CD4-positive, alpha-beta T cell treated with Interleukin-6 at 100 ng/mL for 8 hours (primary cell): ENCODE data around the gene SCRN1.
A peak's percentile ranks its signal among the peaks of the same experiment; 100 is the strongest.
"Not testable (repeated sequence)": the region's sequence is repeated elsewhere in the genome, so short reads cannot be mapped to it uniquely, and the experiment has no call there.

ENCODE experiments used
- DNase-seq: peaks from one replicate; pipeline ENCODE4 v3.0.0-alpha.2; 2020; ENCODE audit warnings: mixed read lengths, low spot score

SCRN1 gene

DNA sequence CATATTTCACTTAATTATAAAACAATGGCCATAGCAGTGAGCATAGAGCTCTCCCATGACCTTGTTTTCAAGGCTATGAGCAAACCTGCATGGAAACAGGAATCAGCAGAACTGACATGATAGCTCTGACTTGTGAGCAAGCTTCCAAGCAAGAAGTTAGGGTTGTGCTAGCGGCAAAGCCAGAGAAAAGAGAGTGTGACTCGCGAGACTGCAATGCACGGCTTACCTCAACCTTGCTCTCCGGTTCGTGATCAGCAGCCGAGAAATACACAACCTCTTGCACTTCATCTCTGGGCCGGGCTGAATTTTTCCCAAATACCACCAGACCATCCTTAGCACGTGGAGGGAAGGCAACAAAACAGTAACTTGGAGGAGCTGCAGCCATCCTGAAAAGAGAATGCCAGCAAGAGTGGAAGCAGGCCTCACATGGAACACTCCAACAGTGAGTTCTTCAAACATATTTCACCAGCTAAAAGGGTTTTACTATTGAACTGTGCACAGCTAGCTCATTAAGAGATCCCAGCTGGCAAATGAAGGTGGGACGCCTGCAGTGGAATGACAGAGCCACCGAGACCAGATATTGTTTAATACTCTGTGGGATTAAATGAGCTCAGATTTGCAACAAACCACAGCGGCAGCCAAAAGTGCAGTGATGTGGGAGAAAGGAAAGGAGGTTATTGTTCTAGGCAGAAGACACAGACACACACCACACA lies 20.8 kb downstream of the SCRN1 start:
- DNase-seq: no peak

DNA sequence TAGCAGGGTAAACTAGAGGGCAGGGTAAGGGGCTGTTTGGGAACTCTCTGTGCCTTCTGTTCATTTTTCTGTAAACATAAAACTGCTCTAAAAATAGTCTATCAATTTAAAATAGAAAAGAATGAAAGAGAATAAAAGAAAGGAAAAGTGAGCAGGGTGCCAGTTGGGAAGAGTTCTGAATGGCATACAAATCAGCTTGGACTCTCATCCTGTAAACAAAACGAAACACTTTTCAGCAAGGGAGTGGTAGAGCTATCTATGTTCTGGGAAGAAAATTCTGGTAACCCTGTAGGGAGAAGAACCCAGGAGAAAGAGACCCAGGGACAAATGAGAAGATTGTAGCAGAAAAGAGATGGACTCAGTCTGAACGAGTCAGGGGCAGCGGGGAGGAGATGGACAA lies 24.6 kb downstream of the SCRN1 start:
- DNase-seq: no peak

DNA sequence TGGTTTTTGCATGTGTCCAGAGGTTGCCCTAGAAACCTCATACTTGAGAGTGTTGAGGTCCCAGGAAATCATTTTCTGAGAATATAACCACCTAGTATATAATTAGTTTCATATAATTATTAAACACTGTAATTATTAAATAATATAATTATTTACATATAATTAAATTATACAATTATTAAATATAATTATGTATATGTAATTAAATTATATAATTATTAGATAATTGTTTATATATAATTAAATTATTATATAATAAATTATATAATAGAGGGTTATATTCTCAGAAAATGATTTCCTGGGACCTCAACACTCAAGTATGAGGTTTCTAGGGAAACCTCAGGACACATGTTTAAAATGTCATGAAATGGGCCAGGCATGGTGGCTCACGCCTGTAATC lies 27.6 kb downstream of the SCRN1 start:
- DNase-seq: no peak

DNA sequence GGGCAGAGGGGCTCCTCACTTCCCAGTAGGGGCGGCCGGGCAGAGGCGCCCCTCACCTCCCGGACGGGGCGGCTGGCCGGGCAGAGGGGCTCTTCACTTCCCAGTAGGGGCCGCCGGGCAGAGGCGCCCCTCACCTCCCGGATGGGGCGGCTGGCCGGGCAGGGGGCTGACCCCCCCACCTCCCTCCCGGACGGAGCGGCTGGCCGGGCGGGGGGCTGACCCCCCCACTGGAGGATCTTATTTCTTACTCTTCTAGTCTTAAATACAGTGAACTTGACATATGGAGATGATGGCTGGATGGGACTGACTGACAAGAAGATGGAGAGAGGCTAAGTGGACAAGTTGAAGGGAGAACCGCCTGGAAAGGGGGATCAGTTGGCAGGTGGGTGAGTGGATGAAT lies 28.0 kb downstream of the SCRN1 start:
- DNase-seq: not testable (repeated sequence)

DNA sequence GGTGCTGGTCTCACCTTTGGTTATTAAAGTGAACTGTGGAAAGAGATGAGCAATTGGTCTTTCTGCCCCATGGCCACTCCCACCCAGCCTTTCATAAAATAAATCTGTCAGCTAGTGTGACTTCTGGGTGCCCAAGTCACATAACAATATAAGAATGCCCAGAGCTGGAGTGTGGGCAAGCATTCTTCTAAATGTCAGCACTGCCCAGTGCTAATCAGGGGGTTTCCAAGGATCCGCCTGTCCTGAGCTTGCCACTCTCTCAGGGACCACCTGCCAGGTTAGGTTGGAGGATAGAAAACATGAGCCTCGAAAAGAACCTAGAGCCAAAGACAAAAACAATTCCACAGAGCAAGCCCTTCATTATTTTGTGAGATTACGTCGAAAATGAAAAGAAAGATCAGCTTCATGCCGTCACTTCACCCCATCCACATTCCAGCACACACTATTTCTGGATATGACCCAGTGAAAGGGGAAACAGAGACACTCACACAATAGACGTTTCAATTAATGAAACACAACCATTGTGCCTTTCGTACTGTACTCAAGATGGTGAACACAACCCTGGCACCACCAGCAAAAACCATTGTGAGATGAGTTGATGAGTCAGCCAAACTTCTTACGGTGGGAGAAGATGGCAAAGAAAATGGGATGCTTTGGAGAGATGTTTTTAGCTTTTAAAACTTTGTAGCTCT lies 30.8 kb downstream of the SCRN1 start:
- no peak for DNase-seq

DNA sequence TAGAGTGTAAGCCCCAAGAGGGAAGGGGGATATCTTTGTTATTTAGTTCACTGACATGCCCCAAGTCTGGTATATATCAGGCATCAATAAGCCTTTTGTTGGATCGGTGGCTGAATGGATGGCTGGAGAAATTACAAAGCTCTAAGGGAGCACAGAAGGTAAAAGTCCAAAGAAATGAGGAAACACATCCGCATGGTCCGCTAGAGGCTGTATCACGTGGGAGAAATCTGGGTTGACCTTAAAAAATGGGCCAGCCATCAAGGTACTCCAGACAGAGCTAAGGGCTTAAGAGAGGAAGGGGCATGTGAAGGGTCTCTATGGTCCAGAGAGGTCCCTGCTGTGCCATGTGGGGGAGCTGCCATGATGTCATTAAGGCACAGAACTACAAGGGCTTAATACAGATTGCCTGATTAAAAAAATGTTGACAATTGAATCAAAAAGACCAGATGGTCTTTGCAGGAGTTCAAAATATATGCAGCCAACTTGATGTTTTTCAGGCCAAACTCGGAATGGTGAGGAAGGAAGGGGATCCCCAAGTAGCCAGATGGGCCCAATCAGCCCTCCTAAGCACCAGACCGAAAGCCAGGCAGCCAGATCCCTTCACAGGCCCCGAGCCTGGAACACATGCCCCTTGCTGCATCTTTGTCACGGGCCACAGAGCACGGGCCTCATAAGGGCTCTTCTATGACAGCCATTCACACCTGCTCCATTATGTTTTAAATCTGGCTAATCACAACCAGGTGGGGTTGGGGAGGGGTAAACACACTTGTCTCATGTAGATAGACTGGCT lies 31.9 kb downstream of the SCRN1 start:
- DNase-seq: no peak

DNA sequence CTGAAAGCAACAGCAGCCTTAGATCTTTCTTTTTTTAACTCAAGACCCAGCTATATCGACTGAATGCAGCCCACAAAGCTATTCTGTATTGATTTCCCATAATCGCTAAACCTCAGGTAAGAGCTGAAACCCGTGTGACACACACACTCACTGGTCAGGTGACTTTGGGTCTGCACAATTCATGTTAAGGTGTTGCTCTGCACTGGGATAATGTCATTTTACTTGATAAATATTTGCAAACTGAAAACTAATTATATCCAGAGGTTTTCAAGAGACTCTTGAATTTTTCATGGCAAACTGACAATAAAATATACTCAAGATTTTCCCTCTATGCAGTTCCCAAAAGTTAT lies 33.1 kb downstream of the SCRN1 start:
- DNase-seq: no peak

DNA sequence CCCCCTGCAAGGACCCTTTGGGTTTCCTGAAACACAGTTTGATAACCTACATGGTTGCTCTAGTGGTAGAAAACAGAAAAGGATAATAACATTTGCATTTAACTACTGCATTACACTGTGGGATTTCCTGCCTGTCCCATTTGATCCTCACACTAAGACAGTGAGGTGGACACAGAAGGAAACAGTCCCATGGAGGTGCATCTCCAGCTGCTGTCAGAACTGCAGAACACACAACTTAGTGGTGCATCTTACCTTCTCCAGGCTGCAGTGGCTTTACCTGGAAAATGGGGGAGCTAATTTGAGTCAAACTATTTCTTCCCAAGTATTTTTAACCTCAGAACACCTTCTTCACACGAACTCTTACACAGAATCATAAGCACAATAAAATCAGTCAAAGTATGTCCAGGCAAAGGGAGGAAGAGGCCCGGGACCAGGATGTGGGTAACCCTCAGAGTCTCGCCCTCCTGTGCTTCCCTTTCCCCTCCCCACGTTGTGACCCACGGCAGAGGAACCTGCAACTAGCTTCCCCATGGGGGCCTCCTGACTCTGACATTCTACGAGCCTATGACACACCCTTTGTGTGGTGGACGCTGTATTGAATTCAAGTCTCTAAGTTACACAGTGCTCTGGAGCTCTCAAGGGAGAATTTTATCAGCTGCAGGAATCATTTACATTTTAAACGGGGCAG lies 33.7 kb downstream of the SCRN1 start:
- DNase-seq: peak; percentile 4

DNA sequence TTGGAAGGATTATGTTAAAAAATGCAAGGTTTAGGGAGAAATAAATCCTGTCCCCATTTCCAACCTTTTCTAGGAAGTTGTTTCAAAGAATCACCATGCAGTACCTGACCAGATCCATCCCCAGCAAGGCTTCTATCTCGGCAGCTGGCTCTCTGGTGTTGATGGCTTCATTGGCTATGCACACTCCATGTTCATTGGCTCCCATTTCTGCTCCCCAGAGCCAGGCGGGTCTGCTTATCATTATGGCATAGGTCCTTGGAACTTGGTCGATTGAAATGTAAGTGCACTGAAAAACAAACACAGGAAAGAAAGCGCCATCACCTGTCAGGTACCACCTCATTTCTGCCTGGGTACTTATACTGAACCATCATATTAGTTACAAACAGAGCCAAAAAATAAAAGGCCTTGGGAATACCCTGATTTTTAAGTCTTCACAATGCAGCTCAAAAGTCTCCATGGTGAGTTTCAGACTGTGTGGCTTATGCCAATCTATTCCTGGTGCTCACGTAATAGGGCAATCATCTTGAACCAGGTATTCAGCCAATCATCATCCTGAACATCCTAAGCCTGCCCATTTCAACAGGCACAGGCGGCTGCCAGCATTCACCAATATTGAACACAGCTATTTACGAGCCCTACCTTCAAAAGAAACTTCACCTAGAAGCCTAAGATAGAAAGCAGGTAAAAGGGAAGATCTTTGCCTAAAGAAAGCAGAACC lies 34.4 kb downstream of the SCRN1 start:
- no peak for DNase-seq

DNA sequence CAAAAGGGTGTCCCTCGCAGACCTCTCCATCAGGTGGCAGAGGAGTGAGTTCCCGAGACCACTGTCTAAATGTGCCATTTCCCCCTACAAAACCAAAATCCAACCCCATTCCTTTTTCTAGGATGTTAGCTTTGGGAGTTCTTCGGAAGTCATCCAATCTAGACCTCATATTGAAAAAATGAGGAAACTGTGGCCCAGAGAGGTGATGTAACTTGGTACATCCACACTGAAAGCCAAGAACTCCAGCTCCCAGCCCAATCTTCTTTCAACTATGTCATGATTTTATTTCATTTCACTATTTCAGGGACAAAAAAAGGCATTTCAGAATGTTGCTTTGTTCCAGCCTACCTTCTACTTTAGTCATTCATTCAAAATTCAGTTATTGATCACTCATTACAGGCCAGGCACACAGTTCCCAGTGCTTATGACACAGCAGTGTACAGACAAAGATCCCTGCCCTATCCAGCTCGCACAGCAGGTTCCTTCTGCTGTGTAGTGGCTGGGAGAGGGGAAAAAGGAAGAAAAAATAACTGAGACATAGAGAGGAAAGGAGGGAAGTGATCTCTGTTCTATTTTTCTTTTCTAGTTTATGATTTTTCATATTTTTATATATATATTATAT lies 35.8 kb downstream of the SCRN1 start:
- DNase-seq: no peak

DNA sequence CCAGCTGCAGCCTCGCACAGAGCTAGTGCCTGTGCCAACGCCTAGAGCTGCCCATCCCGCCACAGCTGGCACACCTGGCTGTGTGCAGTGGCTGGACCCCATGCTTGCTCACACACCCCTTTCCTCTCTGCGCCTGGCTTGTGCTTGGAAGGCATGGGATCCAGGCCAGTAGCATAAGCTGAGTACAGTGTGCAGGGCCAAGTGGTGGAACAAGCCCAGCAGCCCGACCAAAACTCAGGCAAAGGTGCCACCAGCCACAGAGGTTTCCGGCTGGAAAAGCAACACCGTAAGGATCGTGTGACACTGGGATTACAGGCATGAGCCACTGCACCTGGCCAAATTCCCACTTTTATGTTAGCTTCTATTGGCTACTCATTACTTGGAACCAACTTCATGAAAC lies 38.4 kb downstream of the SCRN1 start:
- no peak for DNase-seq

DNA sequence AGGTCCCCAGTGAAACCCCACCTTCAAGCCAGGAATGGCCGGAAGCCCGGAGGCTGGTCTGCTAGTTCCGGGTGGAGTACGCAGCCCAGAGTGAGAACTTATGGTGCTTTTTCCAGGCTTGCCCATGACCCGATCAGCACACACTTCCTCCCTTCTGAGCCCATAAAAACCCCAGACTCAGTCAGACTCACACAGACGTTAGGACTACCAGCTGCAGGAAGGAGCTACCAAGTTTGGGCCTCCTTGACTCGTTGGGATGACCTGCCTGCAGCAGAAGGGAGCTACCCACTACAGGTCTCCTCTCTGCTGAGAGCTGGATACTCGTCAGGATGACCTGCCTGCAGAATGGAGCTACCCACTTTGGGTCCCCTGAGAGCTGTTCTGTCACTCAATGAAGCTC lies 39.1 kb downstream of the SCRN1 start:
- no peak for DNase-seq

DNA sequence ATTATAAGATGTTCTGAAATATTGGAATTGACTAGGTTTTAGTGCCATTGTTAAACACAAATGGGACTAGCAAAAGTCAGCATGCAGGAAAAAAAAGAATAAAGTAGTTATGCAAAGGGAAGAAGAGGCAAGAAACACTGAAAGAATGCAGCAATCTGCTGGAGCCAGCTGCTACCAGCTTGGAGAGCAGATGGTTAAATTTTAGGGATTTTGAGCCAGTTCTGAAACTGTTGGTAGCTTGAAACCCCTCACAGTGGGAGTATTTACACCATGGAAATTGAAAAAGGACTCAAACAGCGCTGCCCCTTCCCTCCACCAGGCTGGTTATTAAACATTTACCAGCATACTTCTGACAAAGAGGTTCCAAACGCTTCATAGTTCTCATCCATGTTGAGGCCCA lies 41.0 kb downstream of the SCRN1 start:
- no peak for DNase-seq

DNA sequence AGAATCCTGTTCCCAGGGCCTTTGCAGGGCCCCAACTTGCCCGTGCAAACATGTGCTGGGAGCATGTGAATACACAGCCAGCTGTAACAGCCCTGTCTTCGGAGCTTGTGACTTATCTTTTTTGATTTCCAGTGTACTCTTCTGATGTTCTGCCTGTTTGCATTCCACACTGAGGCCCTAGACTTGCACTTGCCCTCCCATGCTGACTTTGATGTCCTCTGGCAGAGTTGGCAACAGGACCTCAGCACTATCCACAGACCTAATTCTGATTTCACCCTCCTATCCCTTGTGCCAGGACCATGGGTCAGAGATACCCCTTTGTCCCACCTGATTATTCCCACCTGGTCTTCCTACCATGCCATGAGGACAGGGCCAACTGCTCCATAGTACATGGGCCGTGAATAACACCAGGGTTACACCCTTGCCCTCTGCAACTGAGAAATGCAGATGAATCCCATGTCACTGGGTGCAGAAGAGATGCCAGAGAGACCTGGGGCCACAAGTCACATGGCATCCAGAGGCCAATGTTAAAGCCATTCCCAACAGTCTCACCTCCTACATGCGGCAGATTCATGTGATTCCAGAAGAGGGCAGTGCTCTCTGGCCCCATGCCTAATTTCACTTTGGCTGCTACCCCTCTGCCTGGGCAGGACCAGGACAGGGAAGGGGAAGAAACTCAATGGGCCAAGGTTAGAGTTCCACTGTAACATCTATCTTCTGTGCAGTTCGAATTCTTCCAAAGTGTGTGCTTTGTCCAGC lies 43.0 kb downstream of the SCRN1 start:
- no peak for DNase-seq

DNA sequence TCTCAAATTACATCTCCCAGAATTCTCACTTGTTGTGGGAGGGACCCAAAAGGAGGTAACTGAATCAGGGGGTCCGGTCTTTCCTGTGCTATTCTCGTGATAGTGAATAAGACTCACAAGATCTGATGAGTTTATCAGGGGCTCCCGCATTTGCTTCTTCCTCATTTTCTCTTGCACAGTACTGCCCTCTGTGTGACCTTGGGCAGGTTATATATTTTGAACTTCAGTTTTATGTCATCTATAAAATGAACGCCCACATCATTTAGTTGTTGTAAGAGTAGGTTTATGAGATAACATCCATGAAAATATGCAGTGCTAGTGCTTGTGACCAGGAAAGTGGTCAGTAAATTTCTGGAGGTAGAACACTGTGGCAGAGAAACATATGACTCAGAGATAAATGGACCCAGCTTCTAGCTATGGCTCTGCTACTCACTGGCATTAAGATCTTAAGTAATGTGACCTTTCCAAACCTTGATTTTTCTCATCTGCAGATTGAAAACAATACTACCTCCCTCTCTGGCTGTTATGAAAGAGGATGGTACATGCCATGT lies 44.3 kb downstream of the SCRN1 start:
- no peak for DNase-seq

DNA sequence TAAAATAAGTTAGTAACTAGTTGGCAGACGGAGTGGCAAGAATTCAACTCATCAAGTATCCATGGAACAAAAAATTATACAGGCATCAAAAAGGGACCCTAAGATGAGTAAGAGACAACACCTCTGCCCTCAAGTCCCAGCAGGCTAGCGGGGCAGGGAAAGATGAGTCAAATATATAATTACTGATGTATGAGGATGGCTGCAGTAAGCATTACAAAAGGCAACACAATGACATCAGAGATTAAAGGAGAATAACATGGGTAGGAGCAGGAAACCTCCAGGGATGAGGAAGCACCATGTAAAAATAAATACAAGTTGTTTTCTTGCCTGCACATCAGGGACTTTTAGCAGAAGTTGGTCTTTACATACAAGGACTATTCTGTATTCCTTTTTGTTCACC lies 49.4 kb downstream of the SCRN1 start:
- no peak for DNase-seq

DNA sequence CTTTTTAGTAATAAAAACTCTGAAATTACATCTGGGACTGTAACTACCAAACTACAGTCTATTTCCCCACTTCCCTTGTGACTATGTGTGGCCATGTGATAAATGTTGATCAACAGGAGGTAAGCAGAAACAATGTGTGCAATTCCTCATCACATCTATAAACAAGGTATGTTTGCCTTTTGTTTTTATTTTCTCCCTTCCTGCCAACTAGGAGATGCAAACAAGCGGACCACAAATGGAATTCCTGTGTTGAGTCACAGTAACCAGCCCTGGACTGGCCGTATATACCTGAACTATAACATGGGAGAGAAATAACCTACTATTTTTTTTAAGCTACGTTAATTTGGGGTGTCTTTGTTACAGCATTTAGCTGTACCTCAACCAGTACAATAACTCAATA lies 52.5 kb downstream of the SCRN1 start:
- no peak for DNase-seq

DNA sequence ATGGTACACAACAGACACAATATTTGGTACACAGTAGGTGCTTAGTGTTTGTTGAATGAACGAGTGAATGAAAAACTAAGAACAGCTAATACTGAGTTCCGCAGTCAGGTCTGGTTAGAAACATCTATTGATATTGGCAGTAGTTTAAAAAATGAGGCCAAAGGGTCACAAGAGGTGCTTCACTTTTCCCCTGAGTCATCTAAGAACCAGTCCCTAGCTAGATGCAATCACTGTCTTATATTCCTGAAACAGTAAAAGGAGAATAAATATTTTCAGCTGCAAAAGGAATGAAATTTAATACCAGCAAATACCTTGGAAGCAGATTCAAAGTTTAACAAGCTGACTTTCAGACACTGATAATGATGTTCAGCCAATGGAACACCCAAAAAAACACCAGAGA lies 54.5 kb downstream of the SCRN1 start:
- DNase-seq: no peak

DNA sequence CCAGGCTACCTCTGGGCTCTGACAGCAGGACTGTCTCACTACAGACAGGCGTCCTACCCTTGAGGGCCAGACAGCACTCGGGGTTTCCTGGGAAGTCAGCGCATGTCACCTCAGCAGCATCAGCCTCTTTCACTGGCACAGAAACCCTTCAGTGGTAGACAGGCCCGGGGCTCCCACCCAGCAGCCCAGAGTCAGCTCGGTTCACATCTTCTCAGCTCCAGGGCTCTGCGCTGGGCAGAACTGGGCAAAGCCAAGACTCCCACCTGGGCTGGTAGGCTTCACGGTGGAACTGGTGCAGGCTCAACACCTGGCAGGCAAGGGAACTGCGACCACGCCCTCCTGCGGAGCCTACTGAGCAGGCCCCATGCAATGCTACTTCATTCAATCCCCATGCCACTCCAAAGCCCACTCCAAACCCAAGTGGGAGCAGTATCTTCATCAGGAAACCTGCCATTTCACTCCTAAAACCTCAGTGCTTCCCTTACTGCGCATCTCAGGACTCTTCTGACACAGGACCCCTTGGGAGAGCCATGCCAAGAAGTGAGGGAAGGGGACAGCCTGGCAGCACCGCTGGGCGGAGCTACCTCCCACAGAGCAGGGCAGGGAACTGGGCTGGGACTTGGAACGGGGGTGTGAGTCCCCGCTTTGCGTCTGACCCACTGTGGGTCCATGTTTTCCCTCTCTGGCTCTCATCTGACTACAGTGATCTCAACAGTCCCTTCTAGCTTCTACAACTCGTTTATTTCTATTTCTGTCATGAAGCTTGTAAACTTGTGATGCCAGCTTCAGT lies 60.4 kb downstream of the SCRN1 start:
- DNase-seq: no peak

DNA sequence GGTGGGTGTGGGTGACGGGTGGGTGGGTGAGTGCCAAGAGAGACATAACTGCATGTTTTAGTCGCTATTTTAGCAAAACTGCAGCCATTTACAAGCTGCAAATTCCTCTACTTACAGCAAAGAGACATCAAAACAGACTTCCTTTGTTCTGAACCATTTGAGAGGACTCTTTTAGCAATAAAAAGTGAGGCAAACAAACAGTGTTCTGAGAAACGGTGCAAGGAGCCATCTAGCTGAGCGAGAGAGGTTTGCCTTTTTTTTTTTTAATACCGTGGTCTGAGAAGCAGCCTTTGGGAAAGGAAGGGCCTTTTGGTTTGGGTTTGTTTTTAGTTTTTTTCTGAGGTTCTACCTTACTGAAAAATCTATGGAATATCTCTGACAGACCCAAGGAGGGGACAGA lies 62.9 kb downstream of the SCRN1 start:
- DNase-seq: no peak
